ENCODE data around the gene COL24A1. TPM values are rescaled to one million over a fixed set of nuclear protein-coding genes. Genes with fewer than 3 reads are reported as not detected.

The COL24A1 gene
- total and polyA plus RNA-seq, 2 of the 8 experiments (the other 6 are each of a cell fraction or from before 2014, with no cell fraction given), result 0.23 to 1.1 TPM

- TF ChIP-seq HDAC2 (IDR thresholded peaks at IDR 0.05; ENCODE audit: borderline replicate concordance in 1 of 2, low read depth in 2 of 2, low read length in 2 of 2) (no peak), CTBP2 (IDR thresholded peaks at IDR 0.05; ENCODE audit: borderline replicate concordance, insufficient read depth, insufficient read length, low read length) (no peak), KDM1A (IDR thresholded peaks at IDR 0.05; ENCODE audit: borderline replicate concordance, low read length) (no peak), MAFK (IDR thresholded peaks at IDR 0.05; ENCODE audit: low read depth, low read length) (no peak), CHD2 (IDR thresholded peaks at IDR 0.05; ENCODE audit: low read length) (no peak)
These were observed 3.2 kb upstream of the COL24A1 start (continued) for GRCh38 chr1:86159800-86160199.

All from H1 (cell line).